GM18502 (cell line): ENCODE measurements around the gene PDSS2.

Source experiments
- ATAC-seq: cut with Tn5 transposase; IDR thresholded peaks from one replicate; pipeline ENCODE4 v1.9.1; 2021; ENCODE audit warnings: mild to moderate bottlenecking; ENCODE audit not compliant: unreplicated experiment, poor library complexity

PDSS2 gene

GRCh38 chr6:107106165-107106564 is 353.2 kb downstream of the PDSS2 start:
- ATAC-seq, result no peak

- ATAC-seq, result no peak
Measured at GRCh38 chr6:107105511-107106116, 353.8 kb downstream of the PDSS2 start.

DNA sequence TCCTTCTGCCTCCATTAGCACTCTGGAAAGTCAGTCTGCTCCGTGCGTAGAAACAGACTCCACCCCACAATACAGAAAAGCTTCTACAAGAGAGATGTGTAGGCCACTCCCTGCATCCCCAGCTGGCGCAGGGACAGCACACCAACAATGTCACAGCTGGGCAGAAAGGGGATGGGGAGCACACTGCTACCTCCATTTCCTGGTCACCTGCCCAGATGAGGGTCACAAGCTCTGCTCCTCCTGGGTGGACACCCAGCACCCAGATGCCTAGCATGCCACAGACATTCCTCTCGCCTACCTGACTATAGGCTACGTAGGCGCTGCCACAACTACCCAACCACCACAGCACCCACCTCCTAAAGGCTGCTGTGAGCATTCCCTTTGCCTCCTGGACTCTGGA is 356.3 kb downstream of the PDSS2 start:
- ATAC-seq, result no peak
